G401.6 (cell line): ENCODE data around the gene IRS1.

Experiments used
- FAIRE-seq: peaks from 2 replicates; lab custom pipeline; 2012; peaks lifted over from hg19 to GRCh38; lab: Jason Lieb, UNC

The IRS1 gene

GRCh38 chr2:226690461-226691024 is 109.1 kb downstream of the IRS1 start:
- no peak for FAIRE-seq

DNA sequence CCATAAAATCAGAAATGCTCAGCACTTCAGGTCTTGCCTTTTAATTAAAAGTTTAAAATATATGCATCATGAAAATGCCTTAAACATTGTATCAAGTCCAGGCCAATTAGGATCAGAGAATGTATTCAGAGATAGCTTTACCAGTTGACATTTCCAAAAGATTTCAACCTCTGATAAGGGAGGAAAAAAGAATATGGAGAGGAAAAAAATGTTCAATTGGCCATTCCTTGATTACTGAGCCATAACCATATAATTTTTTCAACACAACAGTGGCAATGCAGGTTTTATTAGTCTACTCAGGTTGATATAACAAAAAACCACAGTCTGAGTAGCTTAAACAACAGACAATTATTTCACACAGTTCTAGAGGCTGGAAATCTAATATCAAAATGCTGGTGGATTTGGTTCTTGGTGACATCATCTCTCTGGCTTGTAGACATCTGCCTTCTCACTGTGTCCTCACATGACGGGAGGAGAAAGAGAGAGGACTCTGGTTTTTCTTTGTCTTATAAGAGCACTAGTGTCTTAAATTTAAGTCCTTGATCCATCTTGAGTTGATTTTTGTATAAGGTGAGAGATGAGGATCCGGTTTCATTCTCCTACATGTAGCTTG is 111.9 kb downstream of the IRS1 start:
- FAIRE-seq: no peak

GRCh38 chr2:226684563-226684959 is 115.1 kb downstream of the IRS1 start:
- no peak for FAIRE-seq

- FAIRE-seq: no peak
Measured at GRCh38 chr2:226683944-226684562, 115.6 kb downstream of the IRS1 start.

DNA sequence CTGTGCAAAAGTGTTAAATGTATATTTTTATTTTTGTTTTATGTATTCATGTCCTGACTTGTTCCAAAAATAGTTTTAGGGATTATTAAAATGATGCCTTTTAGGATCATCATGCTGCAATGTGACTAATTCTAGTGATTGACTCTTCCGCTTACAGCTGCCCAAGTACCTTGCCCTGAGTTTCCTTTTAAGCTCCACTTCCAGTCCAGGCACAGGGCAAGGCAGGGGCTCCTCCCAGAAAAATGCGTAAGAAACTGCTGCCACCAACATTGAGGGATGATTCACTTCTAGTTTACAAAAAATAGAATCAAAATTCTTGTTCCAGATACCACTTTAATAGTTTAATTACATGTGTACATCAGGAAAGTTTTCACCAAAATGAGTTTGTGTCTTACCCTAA is 116.4 kb downstream of the IRS1 start:
- no peak for FAIRE-seq
